NCI-H748 treated with DMSO at 0.1 percent for 48 hours (cell line): Measurements from ENCODE around the gene SMARCB1.

Source experiments
- DNase-seq: peaks from one replicate; lab custom pipeline; 2025; lab: John Stamatoyannopoulos, UW

The SMARCB1 gene

DNA sequence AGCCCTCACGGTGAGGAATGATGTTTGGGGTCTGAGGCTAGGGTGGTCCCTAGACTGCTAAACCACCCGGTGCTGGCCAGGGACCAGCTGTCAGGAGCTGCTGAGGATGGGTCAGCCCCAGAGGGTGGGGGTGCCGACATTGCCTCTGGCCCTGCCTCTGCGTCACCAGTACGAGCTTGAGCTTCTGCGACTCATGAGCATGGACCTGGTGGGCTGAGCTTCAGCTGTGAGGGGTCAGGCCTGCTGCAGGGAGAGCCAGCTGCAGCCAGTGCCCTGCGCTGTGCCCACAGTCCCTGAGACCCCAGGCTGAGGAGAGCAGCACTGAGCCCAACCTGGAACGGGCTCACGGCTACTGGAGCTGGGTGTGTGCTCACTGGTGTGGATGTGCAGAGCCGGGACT is 45.0 kb downstream of the SMARCB1 start:
- no peak for DNase-seq

- DNase-seq, result no peak
Observed at GRCh38 chr22:23832226-23833016, 45.7 kb downstream of the SMARCB1 start.

GRCh38 chr22:23833017-23833751 is 46.4 kb downstream of the SMARCB1 start:
- DNase-seq, result no peak

DNA sequence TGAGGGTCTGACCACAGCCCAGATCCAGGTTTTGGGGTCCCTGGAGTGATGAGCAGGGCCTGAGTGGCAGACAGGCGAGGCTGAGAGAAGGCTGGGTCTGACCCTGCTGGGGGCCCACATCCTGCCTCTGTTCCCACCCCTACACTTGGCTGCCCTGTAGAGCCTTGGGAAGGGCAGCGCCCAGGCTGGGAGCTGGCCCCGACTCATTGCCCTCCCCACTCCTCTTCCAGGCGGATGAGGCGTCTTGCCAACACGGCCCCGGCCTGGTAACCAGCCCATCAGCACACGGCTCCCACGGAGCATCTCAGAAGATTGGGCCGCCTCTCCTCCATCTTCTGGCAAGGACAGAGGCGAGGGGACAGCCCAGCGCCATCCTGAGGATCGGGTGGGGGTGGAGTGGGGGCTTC is 47.1 kb downstream of the SMARCB1 start:
- no peak for DNase-seq

- no peak for DNase-seq
Observed at GRCh38 chr22:23834406-23834792, 47.6 kb downstream of the SMARCB1 start.

DNA sequence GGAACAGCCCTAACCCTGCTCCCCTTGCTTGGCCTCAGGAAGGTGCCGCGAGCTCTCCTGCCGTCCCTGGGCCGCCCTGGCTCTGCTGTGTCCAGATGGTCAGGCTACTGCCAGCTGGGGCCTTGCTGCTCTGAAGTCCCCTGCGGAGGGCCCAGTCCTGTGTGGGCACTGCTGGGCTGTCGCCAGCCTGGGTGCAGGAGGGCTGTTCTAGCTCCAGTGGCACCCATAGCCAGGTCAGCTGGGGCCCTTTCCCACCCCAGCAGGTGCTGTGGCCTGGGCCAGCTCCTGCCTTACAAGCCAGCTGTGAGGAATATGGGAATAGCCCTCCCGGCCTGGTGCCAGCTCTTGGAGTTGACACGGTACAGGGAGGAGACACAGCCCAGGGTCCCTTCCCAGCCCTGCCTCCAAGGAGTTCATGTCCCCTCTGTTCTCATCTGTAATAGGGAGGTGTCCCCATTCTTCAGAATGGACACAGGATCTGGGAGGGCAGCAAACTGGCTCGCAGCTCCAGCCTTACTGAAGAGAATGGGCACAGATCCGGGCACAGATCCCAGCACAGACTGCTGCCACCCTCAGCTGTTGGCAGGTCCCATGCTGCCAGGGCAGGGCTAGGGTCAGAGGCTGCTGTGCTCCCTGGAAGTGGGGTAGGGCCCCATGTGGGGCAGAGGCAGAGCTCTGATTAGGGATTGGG is 48.2 kb downstream of the SMARCB1 start:
- DNase-seq, result no peak

- no peak for DNase-seq
Observed at GRCh38 chr22:23835484-23836144, 48.8 kb downstream of the SMARCB1 start.

GRCh38 chr22:23836281-23836680 is 49.5 kb downstream of the SMARCB1 start:
- no peak for DNase-seq

DNA sequence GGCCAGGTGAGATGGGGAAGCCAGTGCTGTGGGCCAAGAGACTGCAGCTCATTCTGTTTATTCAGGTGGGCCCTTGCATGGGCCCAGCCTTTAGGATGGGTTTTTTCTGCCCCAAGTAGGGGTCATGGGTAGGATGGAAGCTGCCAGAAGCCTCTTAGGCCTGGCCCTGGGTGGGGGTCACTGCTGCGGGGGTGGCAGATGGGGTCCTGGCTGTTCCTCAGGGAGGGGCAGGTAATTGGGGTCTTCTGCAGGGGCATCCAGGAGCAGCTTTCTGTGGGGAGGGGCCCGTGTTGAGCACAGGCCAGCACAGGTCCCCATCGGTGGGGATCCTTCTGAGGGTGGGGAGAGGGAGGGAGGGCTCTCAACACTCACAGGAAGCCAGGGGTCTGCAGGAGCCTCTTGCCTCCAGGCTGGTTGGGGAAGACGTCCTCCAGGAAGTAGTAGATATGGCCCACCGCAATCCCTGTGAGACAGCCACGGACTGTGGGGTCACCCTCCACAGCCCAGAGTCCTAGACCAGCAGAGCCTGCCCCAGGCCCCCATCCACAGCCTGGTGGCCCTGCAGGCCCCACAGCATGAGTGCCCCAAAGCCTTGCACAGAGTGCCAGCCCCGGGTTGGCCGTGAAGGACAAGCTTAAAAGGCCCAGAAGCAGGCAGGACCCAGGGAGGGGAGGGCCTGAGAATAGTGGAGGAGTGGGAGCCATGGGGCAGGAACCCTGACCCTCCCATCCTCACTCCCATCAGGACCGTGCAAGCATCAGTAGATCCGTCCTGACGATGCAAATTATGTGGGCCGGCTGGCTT is 50.1 kb downstream of the SMARCB1 start:
- DNase-seq, result no peak

DNA sequence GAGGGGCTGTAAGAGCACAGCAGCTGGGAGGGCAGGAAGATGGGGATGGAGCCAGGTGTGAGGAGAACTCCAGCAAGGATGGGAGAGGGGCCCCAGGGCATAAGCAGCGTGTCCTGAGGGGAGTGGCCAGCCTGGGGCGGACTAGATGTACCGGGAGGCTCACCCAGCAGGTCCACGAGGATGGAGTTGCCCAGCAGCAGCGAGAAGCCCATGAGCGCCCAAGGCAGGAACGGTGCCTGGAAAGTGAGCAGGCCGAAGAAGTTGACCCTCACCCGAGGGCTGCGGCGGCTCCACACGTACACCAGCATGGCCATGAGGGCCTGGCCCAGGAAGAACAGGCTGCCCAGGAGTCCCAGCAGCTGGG is 50.7 kb downstream of the SMARCB1 start:
- DNase-seq, result no peak

GRCh38 chr22:23837911-23838680 is 51.3 kb downstream of the SMARCB1 start:
- no peak for DNase-seq

GRCh38 chr22:23838681-23839468 is 52.1 kb downstream of the SMARCB1 start, which contains the start of gene DERL3:
Gene DERL3, minus strand, starts transcription at chr22:23839006. Its CDS starts 19 bp downstream, at chr22:23838987.
- peak; percentile 92 for DNase-seq

- DNase-seq, result no peak
Observed at GRCh38 chr22:23840026-23840425, 53.3 kb downstream of the SMARCB1 start.

DNA sequence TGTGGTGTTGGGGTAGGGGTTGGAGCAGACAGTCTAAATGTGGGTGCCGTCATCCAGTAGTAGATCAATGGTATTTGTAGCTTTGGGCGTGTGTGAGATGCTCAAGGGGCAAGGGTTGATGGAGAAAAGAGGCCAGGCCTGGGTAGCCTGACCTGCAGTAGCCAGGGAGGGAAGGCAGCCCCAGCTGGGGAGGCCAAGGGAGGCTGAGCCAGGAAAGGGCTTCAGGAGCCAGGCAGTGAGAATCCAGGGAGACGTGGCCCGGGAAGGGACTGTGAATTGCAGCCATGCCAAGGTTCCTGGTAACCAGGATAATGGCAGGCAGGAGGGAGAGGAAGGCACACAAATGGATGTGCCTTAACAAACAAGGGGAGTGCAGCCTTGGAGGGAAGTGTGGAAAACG is 54.5 kb downstream of the SMARCB1 start:
- no peak for DNase-seq

- no peak for DNase-seq
Observed at GRCh38 chr22:23841736-23842445, 55.1 kb downstream of the SMARCB1 start.

GRCh38 chr22:23842599-23842998 is 55.8 kb downstream of the SMARCB1 start:
- no peak for DNase-seq

GRCh38 chr22:23844739-23845202 is 58.0 kb downstream of the SMARCB1 start:
- DNase-seq, result no peak

- no peak for DNase-seq
Observed at GRCh38 chr22:23845265-23846080, 58.7 kb downstream of the SMARCB1 start.
